SK-N-SH (cell line): ENCODE results near the gene LRCH4. TPM values are rescaled to one million over a fixed set of nuclear protein-coding genes. Genes with fewer than 3 reads are reported as not detected.

Source experiments
- CTCF ChIA-PET: fragments of 300-600, 350-600 bp; formaldehyde crosslinking; extraction: SDS; loops from one replicate; lab custom pipeline; 2021; lab: Yijun Ruan, JAX
- POLR2A ChIA-PET: fragments of 350-600 bp; sonication (Branson Sonifier 250); formaldehyde crosslinking; extraction: SDS; loops from one replicate; lab custom pipeline; 2020; ENCODE audit warnings: antibody characterized with exemption, inconsistent platforms; lab: Yijun Ruan, JAX
- DNase-seq: peaks from one replicate; pipeline ENCODE4 v3.0.0; 2012
- H2AFZ ChIP-seq: fragments of 200-600 bp; sonication (generic); 2 replicates; pipeline ENCODE4 v1.8.1; 2016; ENCODE audit warnings: antibody characterized with exemption, mild to moderate bottlenecking, low read depth
- H3F3A ChIP-seq: fragments of 200-600 bp; sonication (generic); replicated peaks from 2 replicates; pipeline ENCODE3; 2016; ENCODE audit warnings: antibody characterized with exemption, mild to moderate bottlenecking; ENCODE audit not compliant: insufficient read depth
- H3K27ac ChIP-seq, 2 experiments: fragments of 200-500 bp in 1 of 2; fragments of 200-600 bp in 1 of 2; sonication (Bioruptor generic) in 1 of 2; sonication (generic), shearing (Covaris generic) in 1 of 2; 2 replicates each; pipeline versions ENCODE4 v1.5.1 to v1.6.1; 2014 to 2016; ENCODE audit warnings: low read depth in 2 of 2, inconsistent platforms in 1 of 2, low read length in 1 of 2, mild to moderate bottlenecking in 1 of 2, mixed read lengths in 1 of 2
- H3K27me3 ChIP-seq: fragments of 200-600 bp; sonication (generic), shearing (Covaris generic); 2 replicates; pipeline ENCODE4 v1.6.1; 2016; ENCODE audit warnings: mixed run types; ENCODE audit not compliant: insufficient read depth
- H3K36me3 ChIP-seq, 2 experiments: fragments of 200-500 bp in 1 of 2; fragments of 200-600 bp in 1 of 2; sonication (Bioruptor generic) in 1 of 2; sonication (generic) in 1 of 2; replicated peaks in 1 of 2; 2 replicates each; pipeline versions ENCODE3 to v1.5.1; 2014 to 2016; ENCODE audit warnings: low read length in 1 of 2, mild to moderate bottlenecking in 1 of 2; ENCODE audit not compliant: insufficient read depth in 2 of 2, control insufficient read depth in 1 of 2
- H3K4me1 ChIP-seq, 2 experiments: fragments of 200-500 bp in 1 of 2; fragments of 200-600 bp in 1 of 2; sonication (Bioruptor generic) in 1 of 2; sonication (generic), shearing (Covaris generic) in 1 of 2; 2 replicates each; pipeline versions ENCODE4 v1.5.1 to v1.6.1; 2014 to 2016; ENCODE audit warnings: low read depth in 1 of 2, low read length in 1 of 2, mixed run types in 1 of 2; ENCODE audit not compliant: insufficient read depth in 2 of 2, control insufficient read depth in 1 of 2
- H3K4me2 ChIP-seq: fragments of 200-600 bp; sonication (generic), shearing (Covaris generic); 2 replicates; pipeline ENCODE4 v1.6.1; 2017; ENCODE audit warnings: mixed run types
- H3K4me3 ChIP-seq, 2 experiments: fragments of 200-500 bp in 1 of 2; fragments of 200-600 bp in 1 of 2; sonication (Bioruptor generic) in 1 of 2; sonication (generic), shearing (Covaris generic) in 1 of 2; 2 replicates each; pipeline versions ENCODE4 v1.5.1 to v1.8.1; 2014 to 2016; ENCODE audit warnings: low read depth in 2 of 2, inconsistent platforms in 1 of 2, low read length in 1 of 2, mild to moderate bottlenecking in 1 of 2, mixed read lengths in 1 of 2, moderate library complexity in 1 of 2
- H3K79me2 ChIP-seq: fragments of 200-600 bp; sonication (generic); 2 replicates; pipeline ENCODE4 v1.8.1; 2017; ENCODE audit warnings: mild to moderate bottlenecking; ENCODE audit not compliant: insufficient read depth
- H3K9ac ChIP-seq: fragments of 200-600 bp; sonication (generic); 2 replicates; pipeline ENCODE4 v1.6.1; 2017; ENCODE audit warnings: mixed run types
- H3K9me2 ChIP-seq: fragments of 200-600 bp; sonication (generic); 2 replicates; pipeline ENCODE4 v1.6.1; 2017; ENCODE audit warnings: mixed run types
- H3K9me3 ChIP-seq: fragments of 200-600 bp; sonication (generic); 2 replicates; pipeline ENCODE4 v1.6.1; 2017; ENCODE audit warnings: mixed run types, mild to moderate bottlenecking, moderate library complexity
- H4K20me1 ChIP-seq: fragments of 200-600 bp; sonication (generic); 2 replicates; pipeline ENCODE4 v1.6.1; 2017; ENCODE audit warnings: mild to moderate bottlenecking, mixed run types; ENCODE audit not compliant: insufficient read depth
- CHD2 ChIP-seq: fragments of 150-350 bp; IDR thresholded peaks from 2 replicates; pipeline ENCODE4 v1.6.1; 2018; ENCODE audit warnings: low read length; ENCODE audit not compliant: partially characterized antibody
- FOXJ3 ChIP-seq: sonication (generic); formaldehyde crosslinking; IDR thresholded peaks from 2 replicates; pipeline ENCODE4 v1.5.1; 2020; ENCODE audit warnings: mild to moderate bottlenecking, missing genetic modification reagents
- FOXM1 ChIP-seq: IDR thresholded peaks from 2 replicates; pipeline ENCODE4 v1.4.0; 2012; ENCODE audit warnings: low read depth, mild to moderate bottlenecking
- GABPA ChIP-seq: IDR thresholded peaks from 2 replicates; pipeline ENCODE4 v1.4.0; 2012; ENCODE audit warnings: low read depth, mild to moderate bottlenecking
- GATA2 ChIP-seq: sonication (generic); formaldehyde crosslinking; IDR thresholded peaks from 2 replicates; pipeline ENCODE4 v1.5.0; 2020; ENCODE audit warnings: mild to moderate bottlenecking, missing genetic modification reagents
- JUND ChIP-seq: IDR thresholded peaks from 2 replicates; pipeline ENCODE4 v1.4.0; 2012
- MEF2A ChIP-seq: IDR thresholded peaks from 2 replicates; pipeline ENCODE4 v1.4.0; 2012; ENCODE audit warnings: low read depth, borderline replicate concordance
- MXI1 ChIP-seq: IDR thresholded peaks from 2 replicates; pipeline ENCODE4 v1.6.1; 2012; ENCODE audit warnings: mild to moderate bottlenecking, low read depth, low read length, improper control_type of control experiment
- NFIC ChIP-seq: IDR thresholded peaks from 2 replicates; pipeline ENCODE4 v1.4.0; 2012; ENCODE audit warnings: borderline replicate concordance
- POLR2AphosphoS5 ChIP-seq: IDR thresholded peaks from 2 replicates; pipeline ENCODE4 v1.6.1; 2012; ENCODE audit warnings: low read depth, low read length
- RFX5 ChIP-seq: IDR thresholded peaks from 2 replicates; pipeline ENCODE4 v1.6.1; 2012; ENCODE audit warnings: mild to moderate bottlenecking, improper control_type of control experiment, low read length
- SIN3A ChIP-seq: IDR thresholded peaks from 2 replicates; pipeline ENCODE4 v1.6.1; 2012; ENCODE audit warnings: low read depth, mild to moderate bottlenecking, low read length, moderate library complexity, borderline replicate concordance
- SMC3 ChIP-seq: IDR thresholded peaks from 2 replicates; pipeline ENCODE4 v1.6.1; 2012; ENCODE audit warnings: low read depth, low read length, improper control_type of control experiment
- TAF1 ChIP-seq: IDR thresholded peaks from 2 replicates; pipeline ENCODE4 v1.6.1; 2012; ENCODE audit warnings: low read depth, mild to moderate bottlenecking, low read length, moderate library complexity, borderline replicate concordance
- TCF12 ChIP-seq: IDR thresholded peaks from 2 replicates; pipeline ENCODE4 v1.4.0; 2012
- YY1 ChIP-seq: IDR thresholded peaks from 2 replicates; pipeline ENCODE4 v1.4.0; 2012; ENCODE audit warnings: low read depth, mild to moderate bottlenecking
- WGBS: methylation state at CpG from one replicate; pipeline ENCODE4 v1.1.6; 2017; ENCODE audit warnings: low lambda C conversion rate; 5-methylcytosine and 5-hydroxymethylcytosine counted together
- polyA plus RNA-seq, 3 experiments: library from polyadenylated mRNA; depleted of rRNA; stranded (reverse); fragments of >200 nt; gene quantifications; 2 replicates each; pipeline ENCODE4 v1.2.3, GENCODE V29; 2012
- TF ChIP-seq, protein P1 (sequence below): IDR thresholded peaks from 2 replicates; pipeline ENCODE4 v1.6.1; 2012; ENCODE audit warnings: mild to moderate bottlenecking, low read depth, low read length, moderate library complexity
- TF ChIP-seq, protein P2 (sequence below): IDR thresholded peaks from 2 replicates; pipeline ENCODE4 v1.4.0; 2012; ENCODE audit warnings: low read depth, borderline replicate concordance
- TF ChIP-seq, protein P3 (sequence below): IDR thresholded peaks from 2 replicates; pipeline ENCODE4 v1.4.0; 2012; ENCODE audit warnings: low read depth, borderline replicate concordance
- TF ChIP-seq, protein P4 (sequence below): fragments of 150-350 bp; IDR thresholded peaks from 2 replicates; pipeline ENCODE4 v1.6.1; 2017; ENCODE audit warnings: antibody characterized with exemption, low read length, low read depth, borderline replicate concordance

The LRCH4 gene
- polyA plus RNA-seq, 1 of the 3 experiments (the other 2 are of a cell fraction): 29.8 TPM

DNA sequence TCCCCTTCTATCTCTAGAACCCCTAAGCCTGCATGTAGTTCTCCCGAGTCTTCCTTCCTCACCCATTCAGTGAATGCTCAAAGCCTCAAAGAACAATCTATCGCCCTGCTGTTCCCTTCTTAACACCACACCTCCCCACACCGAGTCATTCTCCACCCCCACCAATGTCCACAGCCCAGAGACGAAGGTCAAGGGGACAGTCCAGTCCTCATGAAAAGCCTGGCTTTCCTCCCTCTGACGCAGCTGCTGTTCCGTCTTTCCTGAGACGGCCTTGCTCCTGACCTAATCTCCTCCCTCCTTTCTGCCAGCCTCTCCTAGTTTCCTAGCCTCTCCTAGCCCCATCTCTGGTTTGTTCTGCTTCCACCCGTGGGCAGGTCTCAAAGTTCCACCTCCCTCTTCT lies 35.6 kb upstream of the LRCH4 start:
- peaks cover 0 to 3% of the 10 kb centered on the region in 2 experiments; a peak in 1 of 4 replicates for H3K4me1 ChIP-seq
- H3K36me3 ChIP-seq: no peaks in the 10 kb centered on the region
- no peak overlapping the region for H2AFZ ChIP-seq
- ChIA-PET CTCF (interaction anchor here (0.8 to 2.6 kb wide), 5 partner anchors 8 to 84 kb away, joined by 5 to 10 read pairs (median 6); partner anchors contain the start of genes MOSPD3 and POP7), POLR2A (no interaction called here)
- H3K4me3 ChIP-seq: no peak overlapping the region
- H3K79me2 ChIP-seq: no peaks in the 10 kb centered on the region
- no peak overlapping the region for H3K9ac ChIP-seq
- no peaks in the 10 kb centered on the region for H3K9me2 ChIP-seq
- H3F3A ChIP-seq: peaks cover 10% of the 10 kb centered on the region
- WGBS: 78% methylated on average over 8 of the region's 8 CpGs
- H3K4me2 ChIP-seq: no peak overlapping the region
- H4K20me1 ChIP-seq: no peaks in the 10 kb centered on the region
- H3K9me3 ChIP-seq: no peaks in the 10 kb centered on the region
- no peak overlapping the region for H3K27ac ChIP-seq
- DNase-seq: no peak
- no peaks in the 10 kb centered on the region for H3K27me3 ChIP-seq
- TF ChIP-seq GATA2 (CRISPR knock-in tag): no peak
- TF ChIP-seq SMC3: no peak
- TF ChIP-seq, protein P1, sequence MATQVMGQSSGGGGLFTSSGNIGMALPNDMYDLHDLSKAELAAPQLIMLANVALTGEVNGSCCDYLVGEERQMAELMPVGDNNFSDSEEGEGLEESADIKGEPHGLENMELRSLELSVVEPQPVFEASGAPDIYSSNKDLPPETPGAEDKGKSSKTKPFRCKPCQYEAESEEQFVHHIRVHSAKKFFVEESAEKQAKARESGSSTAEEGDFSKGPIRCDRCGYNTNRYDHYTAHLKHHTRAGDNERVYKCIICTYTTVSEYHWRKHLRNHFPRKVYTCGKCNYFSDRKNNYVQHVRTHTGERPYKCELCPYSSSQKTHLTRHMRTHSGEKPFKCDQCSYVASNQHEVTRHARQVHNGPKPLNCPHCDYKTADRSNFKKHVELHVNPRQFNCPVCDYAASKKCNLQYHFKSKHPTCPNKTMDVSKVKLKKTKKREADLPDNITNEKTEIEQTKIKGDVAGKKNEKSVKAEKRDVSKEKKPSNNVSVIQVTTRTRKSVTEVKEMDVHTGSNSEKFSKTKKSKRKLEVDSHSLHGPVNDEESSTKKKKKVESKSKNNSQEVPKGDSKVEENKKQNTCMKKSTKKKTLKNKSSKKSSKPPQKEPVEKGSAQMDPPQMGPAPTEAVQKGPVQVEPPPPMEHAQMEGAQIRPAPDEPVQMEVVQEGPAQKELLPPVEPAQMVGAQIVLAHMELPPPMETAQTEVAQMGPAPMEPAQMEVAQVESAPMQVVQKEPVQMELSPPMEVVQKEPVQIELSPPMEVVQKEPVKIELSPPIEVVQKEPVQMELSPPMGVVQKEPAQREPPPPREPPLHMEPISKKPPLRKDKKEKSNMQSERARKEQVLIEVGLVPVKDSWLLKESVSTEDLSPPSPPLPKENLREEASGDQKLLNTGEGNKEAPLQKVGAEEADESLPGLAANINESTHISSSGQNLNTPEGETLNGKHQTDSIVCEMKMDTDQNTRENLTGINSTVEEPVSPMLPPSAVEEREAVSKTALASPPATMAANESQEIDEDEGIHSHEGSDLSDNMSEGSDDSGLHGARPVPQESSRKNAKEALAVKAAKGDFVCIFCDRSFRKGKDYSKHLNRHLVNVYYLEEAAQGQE: no peak
- no peak for TF ChIP-seq GABPA
- TF ChIP-seq TAF1: no peak
- TF ChIP-seq, protein P2, sequence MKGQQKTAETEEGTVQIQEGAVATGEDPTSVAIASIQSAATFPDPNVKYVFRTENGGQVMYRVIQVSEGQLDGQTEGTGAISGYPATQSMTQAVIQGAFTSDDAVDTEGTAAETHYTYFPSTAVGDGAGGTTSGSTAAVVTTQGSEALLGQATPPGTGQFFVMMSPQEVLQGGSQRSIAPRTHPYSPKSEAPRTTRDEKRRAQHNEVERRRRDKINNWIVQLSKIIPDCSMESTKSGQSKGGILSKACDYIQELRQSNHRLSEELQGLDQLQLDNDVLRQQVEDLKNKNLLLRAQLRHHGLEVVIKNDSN: no peak
- TF ChIP-seq, all 33 proteins: peak for 0

DNA sequence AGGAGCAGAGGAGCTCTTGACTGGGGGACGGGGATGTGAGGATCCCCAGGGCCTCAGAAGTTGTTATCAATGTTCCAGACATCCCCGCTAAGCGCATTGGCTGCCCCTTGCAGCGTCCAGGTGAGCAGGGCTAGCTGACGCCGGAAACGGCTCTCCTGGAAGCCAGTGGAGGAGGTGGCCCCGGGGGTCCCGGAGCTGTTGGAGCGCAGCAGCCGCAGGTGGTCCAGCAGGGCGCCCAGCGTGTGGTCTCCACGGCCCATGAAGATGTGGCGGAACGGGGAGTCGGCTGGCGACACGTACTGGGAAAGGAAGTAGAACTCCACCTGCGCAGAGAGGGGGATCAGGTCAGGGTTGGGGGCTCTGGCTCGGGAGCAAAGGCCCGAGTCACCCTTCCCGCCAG lies 34.9 kb upstream of the LRCH4 start:
- DNase-seq: no peak
- Histone ChIP-seq H3K9ac (no peak overlapping the region), H3K9me3 (no peaks in the 10 kb centered on the region), H3F3A (peaks cover 10% of the 10 kb centered on the region), H3K4me2 (no peak overlapping the region), H3K9me2 (no peaks in the 10 kb centered on the region), H2AFZ (no peak overlapping the region), H3K36me3 (no peaks in the 10 kb centered on the region), H3K4me3 (no peak overlapping the region), H4K20me1 (no peaks in the 10 kb centered on the region), H3K27ac (no peak overlapping the region), H3K4me1 (no peaks in the 10 kb centered on the region), H3K27me3 (no peaks in the 10 kb centered on the region), H3K79me2 (no peaks in the 10 kb centered on the region)
- ChIA-PET POLR2A (no interaction called here), CTCF (interaction anchor here (1.1 to 2.6 kb wide), 4 partner anchors 8 to 71 kb away, joined by 3 to 10 read pairs (median 6); no protein-coding TSS in a partner anchor)
- WGBS: 88% methylated on average over 23 of the region's 23 CpGs
- no peak for TF ChIP-seq JUND
- TF ChIP-seq POLR2AphosphoS5: no peak
- TF ChIP-seq, protein P3, sequence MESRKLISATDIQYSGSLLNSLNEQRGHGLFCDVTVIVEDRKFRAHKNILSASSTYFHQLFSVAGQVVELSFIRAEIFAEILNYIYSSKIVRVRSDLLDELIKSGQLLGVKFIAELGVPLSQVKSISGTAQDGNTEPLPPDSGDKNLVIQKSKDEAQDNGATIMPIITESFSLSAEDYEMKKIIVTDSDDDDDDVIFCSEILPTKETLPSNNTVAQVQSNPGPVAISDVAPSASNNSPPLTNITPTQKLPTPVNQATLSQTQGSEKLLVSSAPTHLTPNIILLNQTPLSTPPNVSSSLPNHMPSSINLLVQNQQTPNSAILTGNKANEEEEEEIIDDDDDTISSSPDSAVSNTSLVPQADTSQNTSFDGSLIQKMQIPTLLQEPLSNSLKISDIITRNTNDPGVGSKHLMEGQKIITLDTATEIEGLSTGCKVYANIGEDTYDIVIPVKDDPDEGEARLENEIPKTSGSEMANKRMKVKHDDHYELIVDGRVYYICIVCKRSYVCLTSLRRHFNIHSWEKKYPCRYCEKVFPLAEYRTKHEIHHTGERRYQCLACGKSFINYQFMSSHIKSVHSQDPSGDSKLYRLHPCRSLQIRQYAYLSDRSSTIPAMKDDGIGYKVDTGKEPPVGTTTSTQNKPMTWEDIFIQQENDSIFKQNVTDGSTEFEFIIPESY: no peak
- TF ChIP-seq, protein P2: no peak
- no peak for TF ChIP-seq YY1
- TF ChIP-seq FOXJ3: no peak
- no peak for TF ChIP-seq CHD2
- TF ChIP-seq MXI1: no peak
- TF ChIP-seq, protein P4, sequence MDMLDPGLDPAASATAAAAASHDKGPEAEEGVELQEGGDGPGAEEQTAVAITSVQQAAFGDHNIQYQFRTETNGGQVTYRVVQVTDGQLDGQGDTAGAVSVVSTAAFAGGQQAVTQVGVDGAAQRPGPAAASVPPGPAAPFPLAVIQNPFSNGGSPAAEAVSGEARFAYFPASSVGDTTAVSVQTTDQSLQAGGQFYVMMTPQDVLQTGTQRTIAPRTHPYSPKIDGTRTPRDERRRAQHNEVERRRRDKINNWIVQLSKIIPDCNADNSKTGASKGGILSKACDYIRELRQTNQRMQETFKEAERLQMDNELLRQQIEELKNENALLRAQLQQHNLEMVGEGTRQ: no peak
- no peak for TF ChIP-seq NFIC
- no peak for TF ChIP-seq MEF2A
- no peak for TF ChIP-seq SIN3A
- no peak for TF ChIP-seq TAF1
- no peak for TF ChIP-seq RFX5
- TF ChIP-seq FOXM1: no peak
- no peak for TF ChIP-seq TCF12
